ENCODE results near the gene FABP3.

FABP3 gene

DNA sequence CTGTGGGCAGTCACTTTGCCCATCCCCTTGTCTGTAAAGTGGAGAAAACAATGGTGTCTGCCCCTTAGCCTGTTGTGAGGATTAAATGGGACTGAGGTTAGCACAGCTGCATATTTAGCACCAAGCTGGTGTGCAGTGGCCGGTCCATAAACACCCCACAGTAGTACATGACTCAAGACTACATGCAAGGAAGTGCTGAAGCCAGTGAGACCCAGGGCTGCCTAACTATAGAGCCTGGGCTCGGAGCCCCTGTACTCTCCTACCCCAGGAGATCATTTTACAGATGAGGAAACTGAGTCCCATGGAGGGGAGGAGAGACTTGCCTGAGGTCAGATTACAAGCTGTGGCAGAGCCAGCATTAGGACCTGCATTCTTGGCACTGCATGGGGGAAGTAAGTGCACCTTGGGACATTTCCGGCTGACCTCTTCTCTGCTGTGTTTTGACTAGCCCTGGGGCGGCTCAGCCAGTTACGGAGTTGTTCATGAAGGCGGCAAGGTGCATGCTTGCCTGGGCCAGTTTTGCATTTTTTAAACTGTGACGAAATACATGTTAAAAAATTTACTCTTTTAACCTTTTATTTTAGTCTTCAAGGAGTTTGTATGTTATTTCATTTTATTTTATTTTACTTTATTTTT is 43.3 kb upstream of the FABP3 start:
- Mint-ChIP-seq H3K27me3 (ENCODE audit: low read depth, poor library complexity) (peaks cover 35% of the 10 kb centered on the region), H3K9me3 (no peaks in the 10 kb centered on the region), H3K4me3 (peak overlapping the region; percentile 20), H3K4me1 (peaks cover 30% of the 10 kb centered on the region), H3K27ac (no peak overlapping the region), H3K36me3 (ENCODE audit: low read depth) (no peaks in the 10 kb centered on the region)
- TF ChIP-seq, protein P1, sequence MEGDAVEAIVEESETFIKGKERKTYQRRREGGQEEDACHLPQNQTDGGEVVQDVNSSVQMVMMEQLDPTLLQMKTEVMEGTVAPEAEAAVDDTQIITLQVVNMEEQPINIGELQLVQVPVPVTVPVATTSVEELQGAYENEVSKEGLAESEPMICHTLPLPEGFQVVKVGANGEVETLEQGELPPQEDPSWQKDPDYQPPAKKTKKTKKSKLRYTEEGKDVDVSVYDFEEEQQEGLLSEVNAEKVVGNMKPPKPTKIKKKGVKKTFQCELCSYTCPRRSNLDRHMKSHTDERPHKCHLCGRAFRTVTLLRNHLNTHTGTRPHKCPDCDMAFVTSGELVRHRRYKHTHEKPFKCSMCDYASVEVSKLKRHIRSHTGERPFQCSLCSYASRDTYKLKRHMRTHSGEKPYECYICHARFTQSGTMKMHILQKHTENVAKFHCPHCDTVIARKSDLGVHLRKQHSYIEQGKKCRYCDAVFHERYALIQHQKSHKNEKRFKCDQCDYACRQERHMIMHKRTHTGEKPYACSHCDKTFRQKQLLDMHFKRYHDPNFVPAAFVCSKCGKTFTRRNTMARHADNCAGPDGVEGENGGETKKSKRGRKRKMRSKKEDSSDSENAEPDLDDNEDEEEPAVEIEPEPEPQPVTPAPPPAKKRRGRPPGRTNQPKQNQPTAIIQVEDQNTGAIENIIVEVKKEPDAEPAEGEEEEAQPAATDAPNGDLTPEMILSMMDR (IDR thresholded peaks at IDR 0.05), result no peak
- no peak for DNase-seq

DNA sequence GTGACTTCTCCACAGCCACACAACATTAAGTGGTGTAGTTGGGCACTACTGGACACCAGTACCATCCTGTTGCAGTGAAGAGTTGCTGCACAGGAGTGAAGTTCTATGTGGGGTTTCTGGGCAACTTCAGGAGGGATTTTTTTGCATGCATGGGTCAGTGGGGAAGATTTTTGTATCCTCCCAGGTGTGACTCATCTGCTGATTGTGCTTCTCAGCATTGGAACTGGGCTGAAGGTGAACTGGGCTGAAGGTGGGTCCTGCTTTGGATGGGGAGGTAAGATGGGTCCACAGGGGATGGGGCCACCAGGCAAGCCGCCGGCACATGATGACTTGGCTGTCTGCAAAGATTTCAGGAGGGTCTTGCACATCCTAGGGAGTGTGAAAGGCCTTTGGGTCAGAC is 42.8 kb upstream of the FABP3 start:
- TF ChIP-seq, protein P1 (IDR thresholded peaks at IDR 0.05), result no peak
- H3K27me3 Mint-ChIP-seq (ENCODE audit: low read depth, poor library complexity), result peaks cover 39% of the 10 kb centered on the region
- H3K4me1 Mint-ChIP-seq, result peaks cover 28% of the 10 kb centered on the region
- no peaks in the 10 kb centered on the region for H3K9me3 Mint-ChIP-seq
- no peak for DNase-seq
- no peak overlapping the region for H3K27ac Mint-ChIP-seq
- no peaks in the 10 kb centered on the region for H3K36me3 Mint-ChIP-seq (ENCODE audit: low read depth)
- H3K4me3 Mint-ChIP-seq, result peak overlapping the region; percentile 20

DNA sequence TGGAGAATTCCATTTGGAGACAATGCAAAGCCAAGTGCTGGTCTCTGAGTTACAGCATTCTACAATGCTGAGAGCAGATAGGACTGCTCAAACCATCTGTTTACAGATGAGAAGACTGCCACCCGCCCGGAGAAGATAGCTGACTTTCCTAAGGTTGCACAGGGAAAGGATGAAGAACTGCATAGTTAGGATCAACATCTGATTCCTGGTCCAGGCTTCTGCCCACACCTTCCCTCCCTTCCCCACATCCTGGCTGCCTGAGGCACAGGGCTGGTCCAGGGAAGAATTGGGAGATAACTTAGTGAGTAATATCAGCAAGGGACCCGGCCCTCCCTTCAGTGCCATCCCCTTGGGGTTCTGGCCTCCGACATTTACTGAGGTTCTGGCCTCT is 42.1 kb upstream of the FABP3 start:
- TF ChIP-seq, protein P1 (IDR thresholded peaks at IDR 0.05), result no peak
- Mint-ChIP-seq H3K9me3 (no peaks in the 10 kb centered on the region), H3K4me1 (peaks cover 28% of the 10 kb centered on the region), H3K27ac (no peak overlapping the region), H3K36me3 (ENCODE audit: low read depth) (no peaks in the 10 kb centered on the region), H3K4me3 (peak overlapping the region; percentile 98), H3K27me3 (ENCODE audit: low read depth, poor library complexity) (peaks cover 46% of the 10 kb centered on the region)
- no peak for DNase-seq

DNA sequence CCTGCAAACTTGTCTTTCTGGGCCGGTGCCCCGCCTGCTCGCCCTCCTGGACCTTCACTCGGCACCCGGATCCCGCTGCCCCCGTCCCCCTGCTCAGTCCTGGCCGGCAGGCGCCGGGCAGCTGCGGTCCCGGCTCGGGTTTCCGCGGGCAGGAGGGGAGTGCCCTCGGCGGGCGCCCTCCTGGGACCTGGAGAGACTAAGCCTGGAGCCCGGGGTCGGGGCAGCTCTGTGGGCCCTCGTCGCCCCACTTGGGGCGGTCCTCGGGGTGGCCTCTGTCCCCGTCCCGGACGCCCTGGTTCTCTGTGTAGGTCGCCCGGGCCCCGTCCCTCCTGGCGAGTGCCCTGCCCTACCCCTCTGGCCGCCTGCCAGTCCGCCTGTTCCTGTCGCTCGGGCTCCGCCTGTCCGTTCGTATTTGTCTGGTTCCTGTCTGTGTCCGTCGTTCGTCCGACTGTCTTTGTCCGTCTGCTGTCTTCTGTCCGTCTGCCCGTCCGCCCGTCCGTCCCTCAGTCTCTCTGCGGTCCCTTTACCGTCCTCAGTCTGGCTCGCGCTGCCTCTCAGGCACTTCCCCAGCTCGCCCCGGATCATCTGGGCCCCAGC is 40.6 kb upstream of the FABP3 start:
- Mint-ChIP-seq H3K4me3 (peak overlapping the region; percentile 98), H3K36me3 (ENCODE audit: low read depth) (no peaks in the 10 kb centered on the region), H3K27me3 (ENCODE audit: low read depth, poor library complexity) (peaks cover 53% of the 10 kb centered on the region), H3K9me3 (no peaks in the 10 kb centered on the region), H3K27ac (peak overlapping the region; percentile 26), H3K4me1 (peaks cover 28% of the 10 kb centered on the region)
- TF ChIP-seq, protein P1 (IDR thresholded peaks at IDR 0.05), result no peak
- peak; percentile 67 for DNase-seq

DNA sequence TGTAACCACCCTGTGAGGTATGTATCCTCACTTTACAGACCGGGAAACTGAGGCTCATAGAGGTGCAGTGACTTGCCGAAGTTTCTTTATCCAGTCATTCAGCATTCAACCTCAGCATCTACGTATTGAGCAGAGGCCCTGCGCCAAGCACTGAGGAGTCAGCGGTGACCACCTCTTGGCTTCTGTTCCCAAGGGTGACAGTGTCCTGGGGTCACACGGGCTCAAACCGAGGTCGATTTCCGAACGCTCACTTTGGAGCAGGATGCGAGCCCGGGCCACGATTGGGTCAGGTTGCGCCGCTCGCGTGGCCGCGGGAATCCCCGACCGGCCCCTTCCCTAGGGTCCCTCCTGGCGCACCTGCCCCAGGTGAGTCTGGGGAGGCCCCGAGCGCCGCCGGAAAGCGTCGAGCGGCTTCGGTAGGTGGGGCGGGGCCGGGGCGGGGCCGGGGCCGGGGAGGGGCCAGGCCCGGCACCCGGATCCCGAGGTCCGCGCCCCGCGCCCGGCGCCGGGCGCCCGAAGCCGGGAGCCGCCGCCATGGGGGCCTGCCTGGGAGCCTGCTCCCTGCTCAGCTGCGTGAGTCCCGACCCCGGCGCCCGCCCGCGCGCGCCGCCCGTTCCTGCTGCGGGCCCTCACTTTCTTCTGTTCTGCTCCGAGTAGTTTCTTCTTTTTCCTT is 40.0 kb upstream of the FABP3 start, which contains the start of gene SERINC2:
TSS of gene SERINC2 (plus strand) at position 482 of the 673 bp plus-strand sequence. CDS start at position 535, 53 bp downstream.
- peak; percentile 64 for DNase-seq
- Mint-ChIP-seq H3K4me1 (peaks cover 28% of the 10 kb centered on the region), H3K4me3 (peak within 1 kb of the TSS; percentile 98), H3K9me3 (no peaks in the 10 kb centered on the region), H3K36me3 (ENCODE audit: low read depth) (no peaks in the 10 kb centered on the region), H3K27me3 (ENCODE audit: low read depth, poor library complexity) (peaks cover 53% of the 10 kb centered on the region), H3K27ac (peak within 1 kb of the TSS; percentile 26)
- TF ChIP-seq, protein P1 (IDR thresholded peaks at IDR 0.05), result no peak

All from nephron progenitor cell (in vitro differentiated cells).